HepG2 (cell line): Measurements from ENCODE around the gene ANAPC2. TPM values are rescaled to one million over a fixed set of nuclear protein-coding genes. Genes with fewer than 3 reads are reported as not detected.

Experiments used
- CENPBD1 ChIP-seq: sonication (generic); formaldehyde crosslinking; IDR thresholded peaks from 2 replicates; pipeline ENCODE4 v1.8.0; 2022; ENCODE audit warnings: missing genetic modification reagents, low read depth, mild to moderate bottlenecking, borderline replicate concordance
- CERS6 ChIP-seq: sonication (generic); formaldehyde crosslinking; IDR thresholded peaks from 2 replicates; pipeline ENCODE4 v1.5.0; 2020; ENCODE audit warnings: missing genetic modification reagents
- CHD2 ChIP-seq: IDR thresholded peaks from 2 replicates; pipeline ENCODE4 v1.6.1; 2011; ENCODE audit warnings: low read depth, low read length, improper control_type of control experiment
- FOXA3 ChIP-seq: IDR thresholded peaks from 2 replicates; pipeline ENCODE4 v1.6.1; 2016; ENCODE audit warnings: missing genetic modification reagents, missing compliant biosample characterization
- HDAC1 ChIP-seq: sonication (generic); formaldehyde crosslinking; IDR thresholded peaks from 2 replicates; pipeline ENCODE4 v1.5.1; 2020; ENCODE audit warnings: mild to moderate bottlenecking, missing genetic modification reagents
- ISX ChIP-seq: sonication (generic); formaldehyde crosslinking; conservative IDR thresholded peaks from 2 replicates; pipeline ENCODE4 v1.5.0; 2020; ENCODE audit warnings: missing genetic modification reagents
- KIAA2018 ChIP-seq: sonication (generic); formaldehyde crosslinking; IDR thresholded peaks from 2 replicates; pipeline ENCODE4 v1.5.0; 2020; ENCODE audit warnings: mild to moderate bottlenecking, missing genetic modification reagents, borderline replicate concordance
- NR1H2 ChIP-seq: sonication (generic); formaldehyde crosslinking; IDR thresholded peaks from 2 replicates; pipeline ENCODE4 v1.8.1; 2022; ENCODE audit warnings: low read depth, missing genetic modification reagents, borderline replicate concordance
- SKIL ChIP-seq: sonication (generic); formaldehyde crosslinking; IDR thresholded peaks from 2 replicates; pipeline ENCODE4 v1.8.0; 2022; ENCODE audit warnings: missing genetic modification reagents, mild to moderate bottlenecking, moderate library complexity, borderline replicate concordance
- SMYD3 ChIP-seq: sonication (generic); formaldehyde crosslinking; IDR thresholded peaks from 2 replicates; pipeline ENCODE4 v1.8.1; 2023; ENCODE audit warnings: mild to moderate bottlenecking, missing genetic modification reagents
- ZBTB7A ChIP-seq: sonication (generic); formaldehyde crosslinking; IDR thresholded peaks from 2 replicates; pipeline ENCODE4 v1.8.0; 2022; ENCODE audit warnings: mild to moderate bottlenecking, missing genetic modification reagents
- ZFP36L2 ChIP-seq: sonication (generic); formaldehyde crosslinking; IDR thresholded peaks from 2 replicates; pipeline ENCODE4 v1.4.0; 2020; ENCODE audit warnings: missing genetic modification reagents
- ZGPAT ChIP-seq: IDR thresholded peaks from 2 replicates; pipeline ENCODE4 v1.6.1; 2016; ENCODE audit warnings: mild to moderate bottlenecking
- ZNF446 ChIP-seq: sonication (generic); formaldehyde crosslinking; IDR thresholded peaks from 2 replicates; pipeline ENCODE4 v1.5.0; 2020; ENCODE audit warnings: mild to moderate bottlenecking, missing genetic modification reagents
- ZSCAN9 ChIP-seq: IDR thresholded peaks from 2 replicates; pipeline ENCODE4 v1.6.1; 2016; ENCODE audit warnings: borderline replicate concordance
- polyA plus RNA-seq, 8 experiments: library from polyadenylated mRNA; depleted of rRNA in 3 of 8; stranded (reverse) in 7 of 8; unstranded in 1 of 8; fragments of >200 nt; fragmentation: Illumina TruSeq in 4 of 8; extraction: Trizol in 4 of 8; gene quantifications; 2 replicates each; pipeline versions ENCODE4 v1.2.1 to v1.2.3, GENCODE V29; 2011 to 2016; ENCODE audit warnings: low read depth in 4 of 8, missing spikeins in 1 of 8, mixed read lengths in 1 of 8; ENCODE audit not compliant: insufficient read depth in 1 of 8
- total RNA-seq, 5 experiments: library from RNA; depleted of rRNA; stranded (reverse); fragments of >200 nt; fragmentation: Illumina TruSeq; extraction: Trizol; gene quantifications; 2 replicates each; pipeline ENCODE4 v1.2.3, GENCODE V29; 2016; ENCODE audit warnings: low read depth in 1 of 5

The ANAPC2 gene
- total and polyA plus RNA-seq, 2 of the 13 experiments (the other 11 are each of a cell fraction or from before 2014, with no cell fraction given): 12.3 to 15.4 TPM

GRCh38 chr9:137223078-137223970 is 35.0 kb upstream of the ANAPC2 start (continued):
- no peak for TF ChIP-seq KIAA2018 (CRISPR knock-in tag)
- peak; percentile 25; the same call in 1 of the 2 replicates for TF ChIP-seq ZGPAT
- TF ChIP-seq ZNF446: peak; percentile 44; the same call in 1 of the 2 replicates
- no peak for TF ChIP-seq ZSCAN9 (CRISPR knock-in tag)
- no peak for TF ChIP-seq NR1H2
- TF ChIP-seq CENPBD1 (CRISPR knock-in tag): no peak
- no peak for TF ChIP-seq ZBTB7A (CRISPR knock-in tag)
- TF ChIP-seq HDAC1 (CRISPR knock-in tag): peak; percentile 57
- no peak for TF ChIP-seq ZFP36L2
- peak; percentile 18; the same call in 1 of the 2 replicates for TF ChIP-seq FOXA3
- no peak for TF ChIP-seq CHD2
- no peak for TF ChIP-seq SKIL
- TF ChIP-seq SMYD3 (CRISPR knock-in tag): no peak
- no peak for TF ChIP-seq CERS6 (CRISPR knock-in tag)
- no peak for TF ChIP-seq ISX
